Hepatocyte (in vitro differentiated cells): ENCODE data around the gene NME9. TPM values are rescaled to one million over a fixed set of nuclear protein-coding genes. Genes with fewer than 3 reads are reported as not detected.

Source experiments
- DNase-seq: peaks from one replicate; pipeline ENCODE4 v3.0.0-alpha.2; 2016; ENCODE audit warnings: low spot score
- H2AFZ ChIP-seq: fragments of 200-600 bp; sonication (generic); 2 replicates; pipeline ENCODE4 v1.6.0; 2016; ENCODE audit warnings: antibody characterized with exemption, mild to moderate bottlenecking
- H3K27ac ChIP-seq: fragments of 200-600 bp; sonication (generic); 2 replicates; pipeline ENCODE4 v1.5.1; 2016; ENCODE audit warnings: mild to moderate bottlenecking
- H3K27me3 ChIP-seq: fragments of 200-600 bp; sonication (generic); 2 replicates; pipeline ENCODE4 v1.6.1; 2016
- H3K36me3 ChIP-seq: fragments of 200-600 bp; sonication (generic); replicated peaks from 2 replicates; pipeline ENCODE4 v1.5.1; 2016; ENCODE audit warnings: low read depth; ENCODE audit not compliant: insufficient read depth
- H3K4me1 ChIP-seq: fragments of 200-600 bp; sonication (generic); 2 replicates; pipeline ENCODE4 v1.5.1; 2016; ENCODE audit warnings: mild to moderate bottlenecking, moderate library complexity; ENCODE audit not compliant: insufficient read depth
- H3K4me2 ChIP-seq: fragments of 200-600 bp; sonication (generic); 2 replicates; pipeline ENCODE4 v1.6.0; 2016
- H3K4me3 ChIP-seq: fragments of 200-600 bp; sonication (generic); 2 replicates; pipeline ENCODE4 v1.5.1; 2016; ENCODE audit warnings: mild to moderate bottlenecking
- H3K79me2 ChIP-seq: fragments of 200-600 bp; sonication (generic); 2 replicates; pipeline ENCODE4 v1.6.0; 2017; ENCODE audit warnings: mild to moderate bottlenecking
- H3K9me2 ChIP-seq: fragments of 200-600 bp; sonication (generic); replicated peaks from 2 replicates; pipeline ENCODE4 v1.6.0; 2017; ENCODE audit warnings: mild to moderate bottlenecking; ENCODE audit not compliant: insufficient read depth
- H3K9me3 ChIP-seq: fragments of 200-600 bp; sonication (generic); 2 replicates; pipeline ENCODE4 v1.5.1; 2016; ENCODE audit warnings: low read depth, mild to moderate bottlenecking
- H4K20me1 ChIP-seq: fragments of 200-600 bp; sonication (generic); 2 replicates; pipeline ENCODE4 v1.6.0; 2016; ENCODE audit warnings: mild to moderate bottlenecking; ENCODE audit not compliant: insufficient read depth, poor library complexity, severe bottlenecking
- CTCF ChIP-seq: fragments of 200-600 bp; sonication (generic); IDR thresholded peaks from 2 replicates; pipeline ENCODE4 v1.5.1; 2016; ENCODE audit warnings: antibody characterized with exemption, mild to moderate bottlenecking; ENCODE audit not compliant: poor library complexity
- EZH2 ChIP-seq: fragments of 200-600 bp; sonication (generic); IDR thresholded peaks from 2 replicates; pipeline ENCODE4 v1.6.1; 2016; ENCODE audit warnings: antibody characterized with exemption, mild to moderate bottlenecking, borderline replicate concordance
- EZH2phosphoT487 ChIP-seq: fragments of 200-600 bp; sonication (generic); IDR thresholded peaks from one replicate; pipeline ENCODE4 v1.6.1; 2018; ENCODE audit warnings: antibody characterized with exemption, mild to moderate bottlenecking, low read depth, moderate library complexity; ENCODE audit not compliant: unreplicated experiment, severe bottlenecking
- WGBS: methylation state at CpG from one replicate; pipeline ENCODE4 v1.1.6; 2016; ENCODE audit warnings: low lambda C conversion rate; ENCODE audit errors: missing lambda C conversion rate; 5-methylcytosine and 5-hydroxymethylcytosine counted together
- polyA plus RNA-seq: library from polyadenylated mRNA; unstranded; fragments of >200 nt; fragmentation: Nextera tagmentation; extraction: Ambion mirVana; gene quantifications from 2 replicates; pipeline ENCODE4 v1.2.1, GENCODE V29; 2016
- total RNA-seq: library from RNA; depleted of rRNA; stranded (reverse); fragments of >200 nt; gene quantifications from 2 replicates; pipeline ENCODE4 v1.2.3, GENCODE V29; 2014

The NME9 gene
- total and polyA plus RNA-seq, 2 experiments from 2014 or later = 1.0 TPM; not detected in 1

DNA sequence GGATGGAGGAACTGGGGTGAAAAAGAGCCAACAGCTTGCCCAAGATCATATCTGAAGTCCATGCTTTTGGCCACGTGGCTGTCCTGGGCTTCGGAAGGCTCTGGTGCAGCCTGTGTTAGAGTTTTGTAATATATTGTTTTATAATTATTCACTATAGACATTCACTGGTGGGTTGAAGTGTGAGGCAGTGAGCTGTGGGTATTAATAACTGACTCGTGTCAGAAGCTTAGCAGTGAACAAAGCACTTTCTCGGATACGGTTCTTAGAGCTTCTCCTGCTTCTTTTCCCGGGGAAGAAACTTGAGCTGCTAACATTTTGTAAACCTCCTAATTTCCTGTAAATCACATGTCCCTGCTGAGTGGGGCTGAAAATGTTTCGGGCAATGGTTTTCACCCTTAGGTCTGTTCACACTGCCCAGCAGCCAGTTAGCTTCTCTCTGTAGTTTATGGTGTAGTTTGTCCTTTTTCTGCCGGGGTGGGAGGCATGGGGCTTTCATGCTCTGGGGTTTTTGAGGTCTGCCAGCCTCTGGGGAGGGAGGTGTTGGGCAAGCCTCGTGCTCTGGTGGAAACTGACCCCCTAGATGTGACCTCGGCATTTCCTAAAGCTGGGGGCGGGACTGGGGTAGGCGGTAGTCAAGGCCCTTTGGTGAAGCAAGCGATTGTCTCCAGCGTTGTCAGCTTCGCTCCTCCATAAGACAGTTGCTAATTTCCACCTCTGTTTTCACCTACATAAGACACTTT, 20.4 kb upstream of the NME9 start:
- Histone ChIP-seq H3K36me3 (no peaks in the 10 kb centered on the region), H3K4me2 (peak overlapping the region; percentile 84), H3K4me1 (peaks cover 5% of the 10 kb centered on the region), H3K79me2 (no peaks in the 10 kb centered on the region), H3K4me3 (no peak overlapping the region), H3K27ac (peak overlapping the region; percentile 68), H3K9me2 (no peaks in the 10 kb centered on the region), H3K27me3 (no peaks in the 10 kb centered on the region), H4K20me1 (no peaks in the 10 kb centered on the region), H2AFZ (no peak overlapping the region), H3K9me3 (no peaks in the 10 kb centered on the region)
- WGBS = 69% methylated on average over 15 of the region's 15 CpGs
- DNase-seq = no peak
- TF ChIP-seq EZH2phosphoT487 = no peak
- no peak for TF ChIP-seq CTCF
- no peak for TF ChIP-seq EZH2

DNA sequence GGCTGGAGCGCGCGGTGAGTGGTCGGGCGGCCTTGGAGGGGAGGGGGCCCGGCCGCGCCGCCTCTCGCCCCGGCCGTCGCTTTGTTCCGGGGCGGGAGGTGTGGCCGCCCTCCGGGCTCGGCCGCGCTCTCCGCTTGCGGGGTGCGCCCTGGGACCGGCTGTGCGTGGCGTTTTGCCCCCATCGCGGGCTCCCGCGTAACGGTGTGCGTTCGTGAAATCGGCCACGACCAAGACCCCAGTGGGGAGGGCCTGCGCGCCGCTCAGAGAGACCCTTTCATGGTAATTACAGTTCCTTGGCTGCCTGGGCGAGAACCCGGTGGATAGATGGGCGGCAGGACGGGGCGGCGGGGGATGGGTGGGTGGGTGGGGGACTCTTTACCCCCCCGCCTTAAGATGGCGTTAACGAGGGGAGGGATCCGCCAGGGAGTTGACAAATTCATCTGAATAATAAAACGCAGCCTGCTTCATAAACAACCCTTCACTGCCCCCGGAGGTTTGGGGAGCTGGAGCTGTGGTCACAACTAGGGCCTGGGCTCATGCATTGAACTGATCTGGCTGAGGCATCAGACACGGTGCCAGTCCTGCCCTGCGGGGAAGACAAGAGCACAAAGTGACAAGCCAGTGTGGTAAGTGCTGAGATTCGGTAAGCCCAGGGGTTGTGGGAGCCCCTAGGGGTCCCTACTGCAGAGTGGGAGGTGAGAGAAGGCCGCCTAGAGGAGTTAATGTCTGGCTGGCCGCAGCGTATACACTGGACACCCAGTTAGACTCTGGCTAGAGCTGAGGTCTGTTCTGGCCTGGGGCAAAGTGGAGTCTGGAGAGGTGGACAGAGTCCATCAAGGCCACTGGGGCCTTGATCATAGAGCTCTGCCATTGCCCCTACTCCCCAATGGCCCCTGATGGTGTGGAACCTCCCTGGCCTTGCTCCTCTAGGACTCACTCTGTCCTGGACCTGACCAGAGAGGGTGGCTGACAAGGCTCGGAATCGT, 19.4 kb upstream of the NME9 start:
- Histone ChIP-seq H3K9me3 (no peaks in the 10 kb centered on the region), H4K20me1 (no peaks in the 10 kb centered on the region), H3K79me2 (no peaks in the 10 kb centered on the region), H3K9me2 (no peaks in the 10 kb centered on the region), H3K4me2 (peak overlapping the region; percentile 84), H3K4me3 (peak overlapping the region; percentile 61), H2AFZ (peak overlapping the region; percentile 84), H3K36me3 (no peaks in the 10 kb centered on the region), H3K27ac (peak overlapping the region; percentile 68), H3K27me3 (no peaks in the 10 kb centered on the region), H3K4me1 (peaks cover 5% of the 10 kb centered on the region)
- DNase-seq = peak; percentile 39
- no peak for TF ChIP-seq EZH2
- TF ChIP-seq EZH2phosphoT487 = no peak
- TF ChIP-seq CTCF = peak; percentile 5
- WGBS = 10% methylated on average over 38 of the region's 58 CpGs

GRCh38 chr3:138347960-138348753, 18.5 kb upstream of the NME9 start, which contains the start of gene MRAS:
TSS of gene MRAS (plus strand) at chr3:138348579. CDS start at chr3:138372884, 24,305 bp downstream.
- peaks cover 5% of the 10 kb centered on the region for H3K4me1 ChIP-seq
- peak; percentile 87 for DNase-seq
- H3K4me3 ChIP-seq = peak within 1 kb of the TSS; percentile 61
- H4K20me1 ChIP-seq = no peaks in the 10 kb centered on the region
- H3K27me3 ChIP-seq = no peaks in the 10 kb centered on the region
- 1% methylated on average over 72 of the region's 93 CpGs for WGBS
- H3K27ac ChIP-seq = peak within 1 kb of the TSS; percentile 68
- no peaks in the 10 kb centered on the region for H3K9me3 ChIP-seq
- peak within 1 kb of the TSS; percentile 84 for H2AFZ ChIP-seq
- TF ChIP-seq EZH2phosphoT487 (no peak), CTCF (peak; percentile 48), EZH2 (no peak)
- no peaks in the 10 kb centered on the region for H3K36me3 ChIP-seq
- H3K9me2 ChIP-seq = no peaks in the 10 kb centered on the region
- no peaks in the 10 kb centered on the region for H3K79me2 ChIP-seq
- peak within 1 kb of the TSS; percentile 84 for H3K4me2 ChIP-seq
